Liver (tissue), 9 donors: Measurements from ENCODE around the gene SMIM44. TPM values are rescaled to one million over a fixed set of nuclear protein-coding genes. Genes with fewer than 3 reads are reported as not detected.

Source experiments
- DNase-seq: peaks from one replicate; pipeline ENCODE4 v3.0.0-alpha.2; 2017; ENCODE audit warnings: low spot score
- H3K27ac ChIP-seq, 2 donors: one replicate each; pipeline ENCODE4 v1.7.0; 2013; ENCODE audit warnings: inconsistent platforms in 2 of 2, low read length in 2 of 2, control low read depth in 1 of 2, low read depth in 1 of 2, mild to moderate bottlenecking in 1 of 2
- H3K27me3 ChIP-seq, 4 donors: one replicate each; pipeline versions ENCODE4 v1.6.1 to v1.7.0; 2013; ENCODE audit warnings: low read length in 3 of 4, inconsistent platforms in 1 of 4, mild to moderate bottlenecking in 1 of 4, moderate library complexity in 1 of 4; ENCODE audit not compliant: control insufficient read depth in 4 of 4, insufficient read depth in 4 of 4
- H3K36me3 ChIP-seq, 4 donors: one replicate each; pipeline versions ENCODE4 v1.6.1 to v1.7.0; 2013; ENCODE audit warnings: low read length in 3 of 4, mild to moderate bottlenecking in 3 of 4, low read depth in 1 of 4, moderate library complexity in 1 of 4; ENCODE audit not compliant: control insufficient read depth in 4 of 4, insufficient read depth in 3 of 4
- H3K4me1 ChIP-seq, 4 donors: one replicate each; pipeline versions ENCODE4 v1.6.1 to v1.7.0; 2013; ENCODE audit warnings: low read length in 3 of 4, mild to moderate bottlenecking in 3 of 4, moderate library complexity in 1 of 4; ENCODE audit not compliant: control insufficient read depth in 4 of 4, insufficient read depth in 4 of 4
- H3K4me3 ChIP-seq, 3 donors: one replicate each; pipeline versions ENCODE4 v1.6.1 to v1.7.0; 2013; ENCODE audit warnings: low read length in 3 of 3, control low read depth in 1 of 3, low read depth in 1 of 3, mild to moderate bottlenecking in 1 of 3
- H3K9ac ChIP-seq, 2 donors: one replicate each; pipeline ENCODE4 v1.7.0; 2013; ENCODE audit warnings: low read length in 2 of 2, mild to moderate bottlenecking in 2 of 2, moderate library complexity in 2 of 2, control low read depth in 1 of 2, low read depth in 1 of 2
- H3K9me3 ChIP-seq, 4 donors: one replicate each; pipeline versions ENCODE4 v1.6.1 to v1.7.0; 2013; ENCODE audit warnings: low read length in 3 of 4; ENCODE audit not compliant: control insufficient read depth in 4 of 4
- ATF3 ChIP-seq: IDR thresholded peaks from 2 replicates; pipeline ENCODE4 v1.6.1; 2016; ENCODE audit warnings: antibody characterized with exemption
- CTCF ChIP-seq: fragments of 150-350 bp; IDR thresholded peaks from 2 replicates; pipeline ENCODE4 v1.5.1; 2017; ENCODE audit warnings: improper control_type of control experiment, low read depth, low read length; ENCODE audit not compliant: missing input control
- EGR1 ChIP-seq, 2 donors: IDR thresholded peaks; 2 replicates each; pipeline ENCODE4 v1.6.1; 2016 to 2018; ENCODE audit warnings: antibody characterized with exemption in 2 of 2, low read depth in 2 of 2
- FOXA1 ChIP-seq: IDR thresholded peaks from 2 replicates; pipeline ENCODE4 v1.6.1; 2016; ENCODE audit warnings: antibody characterized with exemption
- FOXA2 ChIP-seq: IDR thresholded peaks from 2 replicates; pipeline ENCODE4 v1.6.1; 2016; ENCODE audit warnings: antibody characterized with exemption
- GABPA ChIP-seq, 2 donors: IDR thresholded peaks in 1 of 2; conservative IDR thresholded peaks in 1 of 2; 2 replicates each; pipeline ENCODE4 v1.6.1; 2016; ENCODE audit warnings: antibody characterized with exemption in 2 of 2, mild to moderate bottlenecking in 1 of 2, moderate library complexity in 1 of 2
- HNF4A ChIP-seq, 2 donors: conservative IDR thresholded peaks; 2 replicates each; pipeline ENCODE4 v1.6.1; 2016; ENCODE audit warnings: antibody characterized with exemption in 2 of 2, mild to moderate bottlenecking in 2 of 2
- HNF4G ChIP-seq: IDR thresholded peaks from 2 replicates; pipeline ENCODE4 v1.6.1; 2016; ENCODE audit warnings: antibody characterized with exemption
- JUND ChIP-seq, 2 donors: IDR thresholded peaks; 2 replicates each; pipeline ENCODE4 v1.6.1; 2016; ENCODE audit warnings: antibody characterized with exemption in 2 of 2
- MAX ChIP-seq: IDR thresholded peaks from 2 replicates; pipeline ENCODE4 v1.6.1; 2016; ENCODE audit warnings: antibody characterized with exemption
- RAD21 ChIP-seq, 2 donors: IDR thresholded peaks; 2 replicates each; pipeline ENCODE4 v1.6.1; 2016; ENCODE audit warnings: antibody characterized with exemption in 2 of 2, mild to moderate bottlenecking in 2 of 2
- TAF1 ChIP-seq: conservative IDR thresholded peaks from 2 replicates; pipeline ENCODE4 v1.6.1; 2016; ENCODE audit warnings: antibody characterized with exemption, mild to moderate bottlenecking
- YY1 ChIP-seq: IDR thresholded peaks from 2 replicates; pipeline ENCODE4 v1.6.1; 2016; ENCODE audit warnings: antibody characterized with exemption, mild to moderate bottlenecking
- ZBTB33 ChIP-seq: IDR thresholded peaks from 2 replicates; pipeline ENCODE4 v1.6.1; 2016; ENCODE audit warnings: antibody characterized with exemption
- WGBS: extraction: QIAGEN DNeasy Blood & Tissue Kit; methylation state at CpG from one replicate; pipeline ENCODE4 v1.1.7; 2013; 5-methylcytosine and 5-hydroxymethylcytosine counted together
- polyA plus RNA-seq, 2 donors: library from polyadenylated mRNA; stranded (reverse) in 1 of 2; unstranded in 1 of 2; fragments of 200-250 nt in 1 of 2; fragments of >200 nt in 1 of 2; fragmentation: Nextera tagmentation in 1 of 2; extraction: Ambion mirVana in 1 of 2; gene quantifications; one replicate each; pipeline versions ENCODE4 v1.2.1 to v1.2.3, GENCODE V29; 2013 to 2015
- total RNA-seq, 2 donors: library from RNA; depleted of rRNA; stranded (reverse); fragments of >200 nt; gene quantifications; one replicate each; pipeline ENCODE4 v1.2.3, GENCODE V29; 2014
- donor health status: healthy.
- donor health status: healthy.
- donor health status: healthy.
- donor health status: healthy.
- donor health status: healthy.

Gene SMIM44
- total and polyA plus RNA-seq, 4 donors, result not detected

- whole genome bisulfite sequencing, result 87% methylated on average over 18 of the region's 18 CpGs
- no peaks in the 10 kb centered on the region for H3K9me3 ChIP-seq
- H3K4me3 ChIP-seq, result no peak overlapping the region
- peaks cover 24 to 53% (median 30%) of the 10 kb centered on the region in 4 donors for H3K36me3 ChIP-seq
- DNase-seq, result no peak
- TF ChIP-seq CTCF, result no peak
- no peak for TF ChIP-seq ZBTB33
- no peak for TF ChIP-seq RAD21 (IDR thresholded peaks at IDR 0.05)
- no peak for TF ChIP-seq TAF1
- no peak for TF ChIP-seq GABPA (IDR thresholded peaks at IDR 0.05 in 1 of 2, conservative IDR thresholded peaks at IDR 0.05 in 1 of 2)
- no peak for TF ChIP-seq EGR1 (IDR thresholded peaks at IDR 0.05; ENCODE audit: low read depth in 2 of 2)
- no peak for TF ChIP-seq HNF4A (conservative IDR thresholded peaks at IDR 0.05)
- TF ChIP-seq MAX, result no peak
- TF ChIP-seq JUND (IDR thresholded peaks at IDR 0.05), result no peak
- TF ChIP-seq FOXA1, result no peak
- no peak for TF ChIP-seq YY1
- TF ChIP-seq ATF3, result no peak
- no peak for TF ChIP-seq HNF4G
- no peak for TF ChIP-seq FOXA2
- no peak overlapping the region for H3K9ac ChIP-seq
- H3K4me1 ChIP-seq, result peaks cover 3 to 35% (median 18%) of the 10 kb centered on the region in 4 donors
- H3K27ac ChIP-seq, result peak overlapping the region in 1 of 2 donors; percentile 7
- H3K27me3 ChIP-seq, result no peaks in the 10 kb centered on the region
These were observed 26.2 kb downstream of the SMIM44 start for GRCh38 chr19:3456925-3457527.

- Histone ChIP-seq H3K4me1 (peaks cover 3 to 36% (median 19%) of the 10 kb centered on the region in 4 donors), H3K4me3 (no peak overlapping the region), H3K9me3 (no peaks in the 10 kb centered on the region), H3K36me3 (peaks cover 24 to 55% (median 31%) of the 10 kb centered on the region in 4 donors), H3K9ac (no peak overlapping the region), H3K27ac (no peak overlapping the region), H3K27me3 (no peaks in the 10 kb centered on the region)
- DNase-seq, result no peak
- TF ChIP-seq RAD21 (IDR thresholded peaks at IDR 0.05) (no peak), JUND (IDR thresholded peaks at IDR 0.05) (no peak)
- WGBS, result 92% methylated on average over 37 of the region's 37 CpGs
These were observed 27.2 kb downstream of the SMIM44 start for GRCh38 chr19:3455960-3456601.
